Type B pancreatic cell (in vitro differentiated cells): ENCODE measurements around the gene GRAMD4. TPM values are rescaled to one million over a fixed set of nuclear protein-coding genes. Genes with fewer than 3 reads are reported as not detected.

Experiments used
- DNase-seq: peaks from one replicate; pipeline ENCODE4 v3.0.0; 2021; ENCODE audit warnings: mixed read lengths; ENCODE audit not compliant: unreplicated experiment; ENCODE audit errors: extremely low spot score
- H3K27ac Mint-ChIP-seq: 2 replicates; pipeline ENCODE4 v1.8.0; 2021; ENCODE audit warnings: mild to moderate bottlenecking, mixed read lengths
- H3K27me3 Mint-ChIP-seq: 2 replicates; pipeline ENCODE4 v1.8.0; 2021; ENCODE audit warnings: mixed read lengths
- H3K36me3 Mint-ChIP-seq: 2 replicates; pipeline ENCODE4 v1.8.0; 2021; ENCODE audit warnings: mixed read lengths
- H3K4me1 Mint-ChIP-seq: one replicate; pipeline ENCODE4 v1.8.0; 2021; ENCODE audit warnings: mixed read lengths; ENCODE audit not compliant: unreplicated experiment
- H3K4me3 Mint-ChIP-seq: 2 replicates; pipeline ENCODE4 v1.8.0; 2021; ENCODE audit warnings: mild to moderate bottlenecking, mixed read lengths
- H3K9me3 Mint-ChIP-seq: 2 replicates; pipeline ENCODE4 v1.8.0; 2021; ENCODE audit warnings: mixed read lengths
- CTCF ChIP-seq: fragments of 200-600 bp; sonication (generic); conservative IDR thresholded peaks from 2 replicates; pipeline ENCODE4 v1.5.0; 2021; ENCODE audit warnings: antibody characterized with exemption, mild to moderate bottlenecking
- total RNA-seq: library from RNA; stranded (reverse); gene quantifications from 2 replicates; pipeline ENCODE4 v1.2.1, GENCODE V29; 2021; ENCODE audit warnings: low replicate concordance

The GRAMD4 gene
- total RNA-seq, 1 donor from 2014 or later = 56.4 TPM

GRCh38 chr22:46598224-46598623 lies 22.0 kb upstream of the GRAMD4 start:
- peak overlapping the region; percentile 78 for H3K4me3 Mint-ChIP-seq

GRCh38 chr22:46598737-46599424 lies 21.3 kb upstream of the GRAMD4 start:
- no peak for DNase-seq
- Mint-ChIP-seq H3K27ac (peak overlapping the region; percentile 91), H3K9me3 (no peaks in the 10 kb centered on the region), H3K4me3 (no peak overlapping the region), H3K4me1 (peaks cover 18% of the 10 kb centered on the region), H3K36me3 (peaks cover 3% of the 10 kb centered on the region), H3K27me3 (no peaks in the 10 kb centered on the region)
- no peak for TF ChIP-seq CTCF

More at GRCh38 chr22:46598224-46598623, 22.0 kb upstream of the GRAMD4 start:
- TF ChIP-seq CTCF = no peak
- Mint-ChIP-seq H3K4me1 (peaks cover 16% of the 10 kb centered on the region), H3K9me3 (no peaks in the 10 kb centered on the region), H3K27ac (peak overlapping the region; percentile 91), H3K27me3 (no peaks in the 10 kb centered on the region), H3K36me3 (no peaks in the 10 kb centered on the region)
- DNase-seq = no peak

GRCh38 chr22:46600273-46600796 lies 19.9 kb upstream of the GRAMD4 start:
- no peak for TF ChIP-seq CTCF

GRCh38 chr22:46602025-46602424 lies 18.2 kb upstream of the GRAMD4 start:
- H3K9me3 Mint-ChIP-seq = no peaks in the 10 kb centered on the region
- H3K27me3 Mint-ChIP-seq = no peaks in the 10 kb centered on the region
- H3K36me3 Mint-ChIP-seq = peaks cover 7% of the 10 kb centered on the region
- H3K4me1 Mint-ChIP-seq = peaks cover 22% of the 10 kb centered on the region
- H3K4me3 Mint-ChIP-seq = no peak overlapping the region
- H3K27ac Mint-ChIP-seq = no peak overlapping the region
- no peak for TF ChIP-seq CTCF
- DNase-seq = no peak

More at GRCh38 chr22:46600273-46600796, 19.9 kb upstream of the GRAMD4 start:
- no peaks in the 10 kb centered on the region for H3K9me3 Mint-ChIP-seq
- H3K36me3 Mint-ChIP-seq = peaks cover 7% of the 10 kb centered on the region
- no peak overlapping the region for H3K27ac Mint-ChIP-seq
- DNase-seq = no peak
- no peaks in the 10 kb centered on the region for H3K27me3 Mint-ChIP-seq
- H3K4me3 Mint-ChIP-seq = no peak overlapping the region
- H3K4me1 Mint-ChIP-seq = peaks cover 25% of the 10 kb centered on the region

- H3K36me3 Mint-ChIP-seq = peaks cover 7% of the 10 kb centered on the region
- TF ChIP-seq CTCF = no peak
- peak overlapping the region; percentile 37 for H3K27ac Mint-ChIP-seq
- H3K9me3 Mint-ChIP-seq = no peaks in the 10 kb centered on the region
- no peak for DNase-seq
- H3K27me3 Mint-ChIP-seq = no peaks in the 10 kb centered on the region
- peak overlapping the region; percentile 7 for H3K4me3 Mint-ChIP-seq
- H3K4me1 Mint-ChIP-seq = peaks cover 17% of the 10 kb centered on the region
Observed at GRCh38 chr22:46604306-46604690, 15.9 kb upstream of the GRAMD4 start.
